ENCODE results near the gene MAFG.
A peak's percentile ranks its signal among the peaks of the same experiment; 100 is the strongest.

The MAFG gene

GRCh38 chr17:81921996-81922565 lies 5.5 kb downstream of the MAFG start (continued):
- TF ChIP-seq, protein P1, sequence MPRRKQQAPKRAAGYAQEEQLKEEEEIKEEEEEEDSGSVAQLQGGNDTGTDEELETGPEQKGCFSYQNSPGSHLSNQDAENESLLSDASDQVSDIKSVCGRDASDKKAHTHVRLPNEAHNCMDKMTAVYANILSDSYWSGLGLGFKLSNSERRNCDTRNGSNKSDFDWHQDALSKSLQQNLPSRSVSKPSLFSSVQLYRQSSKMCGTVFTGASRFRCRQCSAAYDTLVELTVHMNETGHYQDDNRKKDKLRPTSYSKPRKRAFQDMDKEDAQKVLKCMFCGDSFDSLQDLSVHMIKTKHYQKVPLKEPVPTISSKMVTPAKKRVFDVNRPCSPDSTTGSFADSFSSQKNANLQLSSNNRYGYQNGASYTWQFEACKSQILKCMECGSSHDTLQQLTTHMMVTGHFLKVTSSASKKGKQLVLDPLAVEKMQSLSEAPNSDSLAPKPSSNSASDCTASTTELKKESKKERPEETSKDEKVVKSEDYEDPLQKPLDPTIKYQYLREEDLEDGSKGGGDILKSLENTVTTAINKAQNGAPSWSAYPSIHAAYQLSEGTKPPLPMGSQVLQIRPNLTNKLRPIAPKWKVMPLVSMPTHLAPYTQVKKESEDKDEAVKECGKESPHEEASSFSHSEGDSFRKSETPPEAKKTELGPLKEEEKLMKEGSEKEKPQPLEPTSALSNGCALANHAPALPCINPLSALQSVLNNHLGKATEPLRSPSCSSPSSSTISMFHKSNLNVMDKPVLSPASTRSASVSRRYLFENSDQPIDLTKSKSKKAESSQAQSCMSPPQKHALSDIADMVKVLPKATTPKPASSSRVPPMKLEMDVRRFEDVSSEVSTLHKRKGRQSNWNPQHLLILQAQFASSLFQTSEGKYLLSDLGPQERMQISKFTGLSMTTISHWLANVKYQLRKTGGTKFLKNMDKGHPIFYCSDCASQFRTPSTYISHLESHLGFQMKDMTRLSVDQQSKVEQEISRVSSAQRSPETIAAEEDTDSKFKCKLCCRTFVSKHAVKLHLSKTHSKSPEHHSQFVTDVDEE (CRISPR knock-in tag; IDR thresholded peaks at IDR 0.05): no peak

GRCh38 chr17:81921537-81921862 lies 6.0 kb downstream of the MAFG start:
- ATAC-seq: no peak
- TF ChIP-seq ISL1 (CRISPR knock-in tag; IDR thresholded peaks at IDR 0.05): no peak
- TF ChIP-seq ZNF70 (CRISPR knock-in tag; IDR thresholded peaks at IDR 0.05): no peak
- no peak for TF ChIP-seq RARB (CRISPR knock-in tag; IDR thresholded peaks at IDR 0.05)
- no peak for TF ChIP-seq OSR1 (CRISPR knock-in tag; IDR thresholded peaks at IDR 0.05)
- TF ChIP-seq PPARA (CRISPR knock-in tag; IDR thresholded peaks at IDR 0.05; ENCODE audit: borderline replicate concordance): no peak
- no peak for TF ChIP-seq GLIS3 (CRISPR knock-in tag; IDR thresholded peaks at IDR 0.05)

DNA sequence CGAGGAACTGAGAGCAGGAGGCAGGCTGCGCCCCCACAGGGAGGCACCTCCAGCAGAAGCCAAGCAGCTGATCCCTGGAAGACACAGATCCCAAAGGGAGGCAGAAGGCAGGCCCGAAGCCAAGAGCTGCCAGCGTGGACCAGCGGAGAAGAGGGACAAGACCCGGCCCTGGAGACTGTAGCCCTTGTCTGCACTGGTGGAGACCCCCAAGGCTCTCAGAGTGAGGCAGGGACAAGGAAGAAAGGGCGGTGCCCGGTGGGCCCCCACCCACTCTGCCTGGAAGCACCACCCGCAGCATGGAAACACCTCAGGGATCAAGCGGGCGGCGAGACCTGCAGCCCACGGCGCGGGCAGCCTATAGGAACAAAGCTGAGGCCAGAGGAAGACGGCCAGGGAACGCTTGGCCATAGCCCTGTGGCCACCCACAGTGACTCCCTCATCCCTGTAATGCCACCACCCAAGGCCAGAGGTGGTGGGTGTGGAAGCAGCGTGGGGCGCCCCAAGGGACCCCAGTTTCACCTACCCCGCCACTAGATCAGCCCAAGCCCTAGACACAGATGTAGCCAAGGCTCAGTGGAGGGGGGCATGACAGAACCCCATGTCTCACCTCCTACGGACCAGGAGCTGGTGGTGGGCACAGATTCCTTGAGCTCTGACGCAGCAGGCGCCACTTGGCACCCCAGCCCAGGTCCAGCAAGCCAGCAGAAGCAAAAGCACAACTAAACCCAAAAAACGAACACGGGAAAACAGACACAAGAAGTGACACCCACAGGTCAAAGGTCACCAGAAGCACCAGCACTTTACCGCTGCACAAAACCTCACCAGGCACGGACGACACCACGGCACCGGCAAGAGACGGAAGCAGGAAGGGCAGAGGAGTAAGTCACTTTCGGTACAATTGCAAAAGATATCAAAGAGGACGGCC lies 6.7 kb downstream of the MAFG start:
- ATAC-seq: no peak
- TF ChIP-seq ZC3H10 (CRISPR knock-in tag; IDR thresholded peaks at IDR 0.05) (no peak), CSDC2 (CRISPR knock-in tag; IDR thresholded peaks at IDR 0.05) (no peak), ZNF70 (CRISPR knock-in tag; IDR thresholded peaks at IDR 0.05) (no peak), ZFP30 (CRISPR knock-in tag; IDR thresholded peaks at IDR 0.05) (no peak), CSRNP3 (CRISPR knock-in tag; IDR thresholded peaks at IDR 0.05) (no peak), ZFP3 (CRISPR knock-in tag; IDR thresholded peaks at IDR 0.05) (no peak), TOX (CRISPR knock-in tag; IDR thresholded peaks at IDR 0.05; ENCODE audit: borderline replicate concordance) (no peak), ZNF8 (CRISPR knock-in tag; IDR thresholded peaks at IDR 0.05) (no peak), RARB (CRISPR knock-in tag; IDR thresholded peaks at IDR 0.05) (no peak), ARNTL (CRISPR knock-in tag; IDR thresholded peaks at IDR 0.05; ENCODE audit: borderline replicate concordance, low read depth) (no peak), PPARA (CRISPR knock-in tag; IDR thresholded peaks at IDR 0.05; ENCODE audit: borderline replicate concordance) (no peak)
- TF ChIP-seq, protein P2, sequence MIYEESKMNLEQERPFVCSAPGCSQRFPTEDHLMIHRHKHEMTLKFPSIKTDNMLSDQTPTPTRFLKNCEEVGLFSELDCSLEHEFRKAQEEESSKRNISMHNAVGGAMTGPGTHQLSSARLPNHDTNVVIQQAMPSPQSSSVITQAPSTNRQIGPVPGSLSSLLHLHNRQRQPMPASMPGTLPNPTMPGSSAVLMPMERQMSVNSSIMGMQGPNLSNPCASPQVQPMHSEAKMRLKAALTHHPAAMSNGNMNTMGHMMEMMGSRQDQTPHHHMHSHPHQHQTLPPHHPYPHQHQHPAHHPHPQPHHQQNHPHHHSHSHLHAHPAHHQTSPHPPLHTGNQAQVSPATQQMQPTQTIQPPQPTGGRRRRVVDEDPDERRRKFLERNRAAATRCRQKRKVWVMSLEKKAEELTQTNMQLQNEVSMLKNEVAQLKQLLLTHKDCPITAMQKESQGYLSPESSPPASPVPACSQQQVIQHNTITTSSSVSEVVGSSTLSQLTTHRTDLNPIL (CRISPR knock-in tag; IDR thresholded peaks at IDR 0.05; ENCODE audit: low read depth): no peak
- TF ChIP-seq, protein P3, sequence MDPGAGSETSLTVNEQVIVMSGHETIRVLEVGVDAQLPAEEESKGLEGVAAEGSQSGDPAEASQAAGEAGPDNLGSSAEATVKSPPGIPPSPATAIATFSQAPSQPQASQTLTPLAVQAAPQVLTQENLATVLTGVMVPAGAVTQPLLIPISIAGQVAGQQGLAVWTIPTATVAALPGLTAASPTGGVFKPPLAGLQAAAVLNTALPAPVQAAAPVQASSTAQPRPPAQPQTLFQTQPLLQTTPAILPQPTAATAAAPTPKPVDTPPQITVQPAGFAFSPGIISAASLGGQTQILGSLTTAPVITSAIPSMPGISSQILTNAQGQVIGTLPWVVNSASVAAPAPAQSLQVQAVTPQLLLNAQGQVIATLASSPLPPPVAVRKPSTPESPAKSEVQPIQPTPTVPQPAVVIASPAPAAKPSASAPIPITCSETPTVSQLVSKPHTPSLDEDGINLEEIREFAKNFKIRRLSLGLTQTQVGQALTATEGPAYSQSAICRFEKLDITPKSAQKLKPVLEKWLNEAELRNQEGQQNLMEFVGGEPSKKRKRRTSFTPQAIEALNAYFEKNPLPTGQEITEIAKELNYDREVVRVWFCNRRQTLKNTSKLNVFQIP (CRISPR knock-in tag; IDR thresholded peaks at IDR 0.05; ENCODE audit: borderline replicate concordance, low read depth): no peak

GRCh38 chr17:81918832-81919545 lies 8.5 kb downstream of the MAFG start:
- no peak; the same call in 2 of the 3 replicates for ATAC-seq
- TF ChIP-seq TCF4 (CRISPR knock-in tag; IDR thresholded peaks at IDR 0.05; ENCODE audit: borderline replicate concordance) (no peak), ZNF8 (CRISPR knock-in tag; IDR thresholded peaks at IDR 0.05) (no peak), PPARA (CRISPR knock-in tag; IDR thresholded peaks at IDR 0.05; ENCODE audit: borderline replicate concordance) (no peak), OSR1 (CRISPR knock-in tag; IDR thresholded peaks at IDR 0.05) (no peak)
- TF ChIP-seq, protein P3 (CRISPR knock-in tag; IDR thresholded peaks at IDR 0.05; ENCODE audit: borderline replicate concordance, low read depth): no peak

DNA sequence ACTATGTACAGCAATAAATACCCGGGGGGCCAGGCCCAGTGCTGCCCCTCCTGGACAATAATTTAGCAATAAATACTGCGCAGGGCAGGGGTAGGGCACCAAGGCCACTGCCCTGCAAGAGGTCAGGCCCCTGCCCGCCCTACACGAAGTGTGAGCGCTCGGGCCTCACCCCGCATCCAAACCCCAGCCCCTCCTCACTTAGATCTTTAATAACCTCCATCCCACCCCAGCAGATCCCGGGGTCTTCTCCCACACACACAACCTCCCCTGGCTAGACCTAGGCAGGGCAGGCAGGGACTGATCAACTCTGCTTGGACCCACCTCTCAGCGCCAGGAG lies 9.2 kb downstream of the MAFG start:
- ATAC-seq: peak; percentile 51
